ENCODE results near the gene SLC6A3.

SLC6A3 gene

DNA sequence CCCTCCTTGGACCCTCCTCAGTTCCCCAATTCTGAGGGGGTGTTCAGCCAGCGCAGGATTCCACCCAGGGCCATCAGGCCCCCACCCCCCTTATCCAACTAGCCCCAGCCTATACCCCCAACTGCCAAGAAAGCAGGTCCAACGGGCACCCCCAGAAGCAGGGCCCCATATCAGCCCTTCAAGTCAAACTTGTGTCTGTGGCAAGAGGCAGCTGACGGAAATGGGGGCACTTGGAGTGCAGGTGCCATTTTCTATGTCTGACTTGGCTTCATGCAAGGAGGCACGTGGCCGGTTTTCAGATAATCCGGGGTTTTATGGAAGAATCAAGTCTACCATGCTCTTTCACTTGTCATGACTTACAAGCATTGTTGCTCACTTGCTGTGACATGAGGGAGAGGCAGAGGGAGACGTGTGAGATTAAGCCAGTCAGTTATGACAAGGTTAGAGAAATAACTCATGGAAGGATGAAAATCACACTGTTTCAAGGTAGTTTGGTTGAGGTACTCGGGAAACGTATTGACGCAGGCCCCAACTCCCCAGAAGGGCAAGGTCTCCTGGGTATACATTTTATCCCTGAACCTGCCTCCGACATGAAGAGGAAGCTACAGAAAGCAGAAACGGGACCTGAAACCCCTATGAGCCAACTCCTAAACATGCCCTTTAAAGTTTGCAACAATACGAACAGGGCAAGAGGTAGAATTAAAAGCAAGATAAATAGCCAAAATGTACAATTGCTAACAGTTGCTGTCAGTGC is 73.8 kb downstream of the SLC6A3 start:
- no peak overlapping the region for H3K27ac ChIP-seq
- H3K27me3 ChIP-seq: peaks cover 0 to 7% of the 10 kb centered on the region in 2 donors
- H3K36me3 ChIP-seq: no peaks in the 10 kb centered on the region
- TF ChIP-seq, protein P1, sequence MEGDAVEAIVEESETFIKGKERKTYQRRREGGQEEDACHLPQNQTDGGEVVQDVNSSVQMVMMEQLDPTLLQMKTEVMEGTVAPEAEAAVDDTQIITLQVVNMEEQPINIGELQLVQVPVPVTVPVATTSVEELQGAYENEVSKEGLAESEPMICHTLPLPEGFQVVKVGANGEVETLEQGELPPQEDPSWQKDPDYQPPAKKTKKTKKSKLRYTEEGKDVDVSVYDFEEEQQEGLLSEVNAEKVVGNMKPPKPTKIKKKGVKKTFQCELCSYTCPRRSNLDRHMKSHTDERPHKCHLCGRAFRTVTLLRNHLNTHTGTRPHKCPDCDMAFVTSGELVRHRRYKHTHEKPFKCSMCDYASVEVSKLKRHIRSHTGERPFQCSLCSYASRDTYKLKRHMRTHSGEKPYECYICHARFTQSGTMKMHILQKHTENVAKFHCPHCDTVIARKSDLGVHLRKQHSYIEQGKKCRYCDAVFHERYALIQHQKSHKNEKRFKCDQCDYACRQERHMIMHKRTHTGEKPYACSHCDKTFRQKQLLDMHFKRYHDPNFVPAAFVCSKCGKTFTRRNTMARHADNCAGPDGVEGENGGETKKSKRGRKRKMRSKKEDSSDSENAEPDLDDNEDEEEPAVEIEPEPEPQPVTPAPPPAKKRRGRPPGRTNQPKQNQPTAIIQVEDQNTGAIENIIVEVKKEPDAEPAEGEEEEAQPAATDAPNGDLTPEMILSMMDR (IDR thresholded peaks at IDR 0.05): no peak
- no peaks in the 10 kb centered on the region for H3K4me1 ChIP-seq
- DNase-seq: no peak
- H3K4me3 ChIP-seq: no peak overlapping the region
- intact Hi-C loops (cut with DNase I; ENCODE audit: low total_unique reads): no loop called here
- no peaks in the 10 kb centered on the region for H3K9me3 ChIP-seq

DNA sequence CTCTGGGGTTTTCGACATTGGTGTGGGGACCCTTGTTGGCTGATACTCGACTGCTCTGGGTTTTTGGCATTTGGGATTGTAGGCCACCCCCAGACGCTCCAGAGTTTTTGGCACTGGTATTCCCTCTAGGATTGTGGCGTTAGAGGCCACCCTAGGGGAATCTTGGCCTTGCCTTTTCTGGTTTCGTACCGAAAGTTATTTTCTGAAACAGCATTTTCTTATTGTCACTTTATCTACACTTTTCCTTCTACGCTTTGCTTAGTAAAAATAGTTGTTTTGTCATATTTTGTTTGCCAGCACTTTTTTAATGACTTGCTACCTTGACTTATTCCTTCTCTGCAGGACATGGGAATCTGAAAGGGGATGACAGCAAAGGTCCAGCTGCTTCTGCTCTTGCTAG is 75.2 kb downstream of the SLC6A3 start:
- TF ChIP-seq, protein P1 (IDR thresholded peaks at IDR 0.05): no peak

DNA sequence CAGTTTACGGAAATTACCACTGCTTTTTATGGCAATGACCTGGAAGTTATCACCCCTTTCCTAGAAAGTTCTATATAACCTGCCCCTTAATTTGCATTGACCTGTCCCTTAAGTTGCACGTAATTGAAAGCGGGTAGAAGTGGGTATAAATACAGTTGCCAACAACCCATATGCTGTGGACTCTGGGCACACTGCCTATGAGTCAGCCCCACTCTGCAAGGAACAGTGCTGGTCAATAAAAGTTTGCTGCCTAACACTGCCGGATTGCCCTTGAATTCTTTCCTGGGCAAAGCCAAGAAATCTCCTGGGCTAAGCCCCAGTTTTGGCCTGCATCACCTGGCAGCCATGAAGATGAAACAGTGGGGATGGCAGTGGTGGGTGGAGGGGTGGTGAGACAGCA is 76.5 kb downstream of the SLC6A3 start:
- Histone ChIP-seq H3K27ac (no peak overlapping the region), H3K4me1 (no peaks in the 10 kb centered on the region), H3K27me3 (peaks cover 0 to 10% of the 10 kb centered on the region in 2 donors), H3K9me3 (no peaks in the 10 kb centered on the region), H3K4me3 (no peak overlapping the region), H3K36me3 (no peaks in the 10 kb centered on the region)
- TF ChIP-seq, protein P1 (IDR thresholded peaks at IDR 0.05): no peak
- no peak for DNase-seq
- intact Hi-C loops (cut with DNase I; ENCODE audit: low total_unique reads): no loop called here

More for the DNA sequence above, 75.2 kb downstream of the SLC6A3 start:
- no peak for DNase-seq
- Histone ChIP-seq H3K27me3 (peaks cover 0 to 5% of the 10 kb centered on the region in 2 donors), H3K36me3 (no peaks in the 10 kb centered on the region), H3K27ac (no peak overlapping the region), H3K9me3 (no peaks in the 10 kb centered on the region), H3K4me1 (no peaks in the 10 kb centered on the region), H3K4me3 (no peak overlapping the region)
- intact Hi-C loops (cut with DNase I; ENCODE audit: low total_unique reads): no loop called here

DNA sequence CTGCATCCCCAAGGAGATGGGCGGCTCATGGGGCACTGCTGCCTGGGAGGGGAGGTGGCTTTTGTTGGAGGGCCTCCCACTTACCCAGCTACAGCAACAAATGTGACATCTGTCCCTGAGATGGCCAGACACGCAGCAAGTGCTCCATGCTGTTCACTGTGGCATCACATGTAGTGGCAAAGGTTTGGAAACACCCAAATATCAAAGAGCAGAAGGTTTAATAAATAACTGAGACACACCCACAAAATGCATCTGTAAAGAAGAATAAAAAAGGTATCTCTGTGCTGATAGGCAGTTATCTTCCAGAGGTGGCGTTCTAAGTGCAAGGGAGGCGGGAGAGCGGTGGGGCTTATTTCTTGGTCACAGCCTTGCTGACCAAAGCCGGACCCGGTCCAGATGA is 77.0 kb downstream of the SLC6A3 start:
- no peaks in the 10 kb centered on the region for H3K9me3 ChIP-seq
- peaks cover 0 to 12% of the 10 kb centered on the region in 2 donors for H3K27me3 ChIP-seq
- no peak for DNase-seq
- H3K4me1 ChIP-seq: no peaks in the 10 kb centered on the region
- H3K4me3 ChIP-seq: no peak overlapping the region
- H3K27ac ChIP-seq: no peak overlapping the region
- H3K36me3 ChIP-seq: no peaks in the 10 kb centered on the region
- TF ChIP-seq, protein P1 (IDR thresholded peaks at IDR 0.05): no peak
- intact Hi-C loops (cut with DNase I; ENCODE audit: low total_unique reads): no loop called here

DNA sequence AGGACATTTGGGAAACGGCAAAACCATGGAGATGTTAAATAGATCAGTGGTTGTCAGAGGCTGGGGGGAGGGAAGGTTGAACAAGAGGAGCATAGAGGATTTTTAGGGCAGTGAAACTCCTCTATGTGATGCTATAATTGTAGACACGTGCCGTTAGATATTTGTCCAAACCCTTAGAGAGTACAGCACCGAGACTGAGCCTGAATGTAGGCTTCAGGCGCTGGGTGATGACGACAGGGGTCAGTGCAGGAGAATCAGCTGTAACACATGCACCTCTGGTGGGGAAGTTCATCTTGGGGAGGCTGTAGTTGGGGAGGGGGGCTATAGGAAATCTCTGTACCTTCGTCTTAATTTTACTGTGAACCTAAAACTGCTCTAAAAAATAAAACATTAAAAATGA is 78.1 kb downstream of the SLC6A3 start:
- TF ChIP-seq, protein P1 (IDR thresholded peaks at IDR 0.05): no peak
- peaks cover 0 to 16% of the 10 kb centered on the region in 2 donors for H3K27me3 ChIP-seq
- intact Hi-C loops (cut with DNase I; ENCODE audit: low total_unique reads): no loop called here
- H3K4me1 ChIP-seq: no peaks in the 10 kb centered on the region
- DNase-seq: no peak
- no peak overlapping the region for H3K4me3 ChIP-seq
- H3K27ac ChIP-seq: no peak overlapping the region
- H3K36me3 ChIP-seq: no peaks in the 10 kb centered on the region
- no peaks in the 10 kb centered on the region for H3K9me3 ChIP-seq

All from tibial artery (tissue), 4 donors.